ENCODE measurements around the gene NANOS3.

Gene NANOS3

GRCh38 chr19:13861392-13861713 is 15.6 kb upstream of the NANOS3 start:
- Histone ChIP-seq H3K27me3 (ENCODE audit: insufficient read depth, low read length) (peaks cover 11% of the 10 kb centered on the region; the same call in 1 of the 2 replicates), H3K9me3 (ENCODE audit: low read length) (no peaks in the 10 kb centered on the region), H3F3A (ENCODE audit: insufficient read depth, low read length) (no peaks in the 10 kb centered on the region), H3K27ac (ENCODE audit: low read depth, low read length, poor library complexity, severe bottlenecking) (no peak overlapping the region), H3K36me3 (ENCODE audit: insufficient read depth, low read length) (no peaks in the 10 kb centered on the region), H3K4me1 (ENCODE audit: insufficient read depth, low read length, severe bottlenecking) (peaks cover 6% of the 10 kb centered on the region), H3K4me2 (ENCODE audit: low read length) (no peak overlapping the region), H3K79me2 (ENCODE audit: insufficient read depth, low read length) (no peaks in the 10 kb centered on the region), H3K4me3 (ENCODE audit: low read depth, low read length, poor library complexity, severe bottlenecking) (no peak overlapping the region), H2AFZ (ENCODE audit: low read length) (no peak overlapping the region), H4K20me1 (ENCODE audit: insufficient read depth, low read length) (no peaks in the 10 kb centered on the region), H3K9me2 (ENCODE audit: low read depth, low read length) (no peaks in the 10 kb centered on the region), H3K9ac (ENCODE audit: low read length) (no peak overlapping the region)
- TF ChIP-seq CTCF (IDR thresholded peaks at IDR 0.05; ENCODE audit: low read length): no peak
- TF ChIP-seq EZH2 (IDR thresholded peaks at IDR 0.05; ENCODE audit: borderline replicate concordance, low read length): no peak

DNA sequence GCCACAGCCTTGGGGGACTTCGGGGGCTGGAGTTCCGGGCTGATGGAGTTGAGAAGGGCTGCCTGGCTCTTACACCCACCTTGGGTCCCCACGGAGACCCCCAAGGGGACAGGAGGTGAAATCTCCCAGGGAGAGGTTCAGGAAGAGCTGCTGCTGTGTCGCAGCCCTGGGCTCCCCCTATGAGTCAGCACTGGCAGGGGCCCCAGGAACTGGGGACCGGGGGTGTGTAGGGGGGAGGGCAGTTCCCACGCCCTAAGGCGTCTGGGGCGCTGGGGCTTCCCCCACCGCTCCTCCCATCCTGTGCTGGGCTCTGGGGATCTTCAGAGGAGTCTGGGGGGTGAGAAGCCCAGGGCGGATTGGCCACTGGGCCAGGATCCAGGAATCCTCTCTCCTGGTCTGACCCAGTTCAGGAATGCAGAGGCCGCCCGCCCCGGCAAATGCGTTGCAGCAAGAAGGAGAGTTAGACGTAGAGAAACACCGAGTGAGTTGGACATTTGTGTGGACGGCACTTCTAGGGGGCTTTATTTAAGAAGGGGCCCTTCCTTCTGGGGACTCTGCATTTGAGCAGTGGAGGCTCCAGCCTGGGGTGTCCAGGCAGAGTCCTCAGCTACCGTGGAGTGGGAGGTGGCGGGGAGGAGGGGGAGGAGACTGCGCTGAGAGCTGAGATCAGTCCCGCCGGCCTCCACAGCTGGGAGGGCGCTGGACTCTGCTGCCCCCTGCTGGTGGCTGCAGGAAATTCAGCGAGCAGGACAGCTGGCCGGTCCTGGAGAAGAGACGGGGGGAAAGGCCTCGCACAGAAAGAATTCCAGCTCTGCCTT is 15.0 kb upstream of the NANOS3 start:
- no peaks in the 10 kb centered on the region for H3K9me3 ChIP-seq (ENCODE audit: low read length)
- H3K4me1 ChIP-seq (ENCODE audit: insufficient read depth, low read length, severe bottlenecking): peaks cover 6% of the 10 kb centered on the region
- H4K20me1 ChIP-seq (ENCODE audit: insufficient read depth, low read length): no peaks in the 10 kb centered on the region
- peak overlapping the region; percentile 31 for H3K4me3 ChIP-seq (ENCODE audit: low read depth, low read length, poor library complexity, severe bottlenecking)
- TF ChIP-seq EZH2 (IDR thresholded peaks at IDR 0.05; ENCODE audit: borderline replicate concordance, low read length) (no peak), CTCF (IDR thresholded peaks at IDR 0.05; ENCODE audit: low read length) (peak; percentile 80)
- H3K9ac ChIP-seq (ENCODE audit: low read length): no peak overlapping the region
- H3K9me2 ChIP-seq (ENCODE audit: low read depth, low read length): no peaks in the 10 kb centered on the region
- H3K36me3 ChIP-seq (ENCODE audit: insufficient read depth, low read length): no peaks in the 10 kb centered on the region
- H3K79me2 ChIP-seq (ENCODE audit: insufficient read depth, low read length): no peaks in the 10 kb centered on the region
- peak overlapping the region; percentile 53 for H3K4me2 ChIP-seq (ENCODE audit: low read length)
- peaks cover 11% of the 10 kb centered on the region; the same call in 1 of the 2 replicates for H3K27me3 ChIP-seq (ENCODE audit: insufficient read depth, low read length)
- no peak overlapping the region for H2AFZ ChIP-seq (ENCODE audit: low read length)
- H3F3A ChIP-seq (ENCODE audit: insufficient read depth, low read length): no peaks in the 10 kb centered on the region
- no peak overlapping the region for H3K27ac ChIP-seq (ENCODE audit: low read depth, low read length, poor library complexity, severe bottlenecking)

DNA sequence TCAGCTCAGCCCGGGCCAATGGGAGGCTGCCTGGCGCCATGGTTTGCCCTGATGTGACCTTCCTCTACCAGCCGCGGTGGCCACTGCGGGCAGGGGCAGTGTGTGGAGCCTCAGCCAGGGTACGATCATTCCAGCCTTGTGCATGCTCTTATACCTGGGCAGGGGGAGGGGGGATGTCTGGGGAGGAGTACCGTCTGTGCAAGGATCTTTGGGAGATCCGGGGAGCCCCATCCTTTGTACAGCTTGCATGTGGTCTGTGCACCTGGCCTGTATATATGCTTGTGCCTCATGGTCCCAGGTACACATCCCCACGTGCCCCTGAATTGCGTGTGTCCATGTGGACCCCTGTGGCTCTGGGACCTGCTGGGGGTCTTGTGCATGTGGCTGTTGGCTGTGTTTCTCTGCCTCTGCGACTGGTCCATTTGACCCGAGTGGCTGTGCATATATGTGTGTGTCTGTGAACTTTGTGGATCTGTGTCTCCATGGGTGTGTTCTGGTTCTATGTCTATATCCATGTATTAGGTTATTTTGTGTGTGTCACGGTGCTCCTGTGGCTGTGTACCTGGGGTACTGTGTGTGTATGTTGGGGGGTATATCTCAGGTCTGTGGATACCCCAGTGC is 12.8 kb upstream of the NANOS3 start:
- no peak overlapping the region for H3K4me3 ChIP-seq (ENCODE audit: low read depth, low read length, poor library complexity, severe bottlenecking)
- H3K4me2 ChIP-seq (ENCODE audit: low read length): no peak overlapping the region
- no peaks in the 10 kb centered on the region for H3K9me3 ChIP-seq (ENCODE audit: low read length)
- H3K4me1 ChIP-seq (ENCODE audit: insufficient read depth, low read length, severe bottlenecking): peaks cover 6% of the 10 kb centered on the region
- H3K9me2 ChIP-seq (ENCODE audit: low read depth, low read length): no peaks in the 10 kb centered on the region
- no peak overlapping the region for H3K27ac ChIP-seq (ENCODE audit: low read depth, low read length, poor library complexity, severe bottlenecking)
- no peaks in the 10 kb centered on the region for H3F3A ChIP-seq (ENCODE audit: insufficient read depth, low read length)
- H3K36me3 ChIP-seq (ENCODE audit: insufficient read depth, low read length): no peaks in the 10 kb centered on the region
- TF ChIP-seq CTCF (IDR thresholded peaks at IDR 0.05; ENCODE audit: low read length) (no peak), EZH2 (IDR thresholded peaks at IDR 0.05; ENCODE audit: borderline replicate concordance, low read length) (no peak)
- H3K9ac ChIP-seq (ENCODE audit: low read length): no peak overlapping the region
- H3K79me2 ChIP-seq (ENCODE audit: insufficient read depth, low read length): no peaks in the 10 kb centered on the region
- H4K20me1 ChIP-seq (ENCODE audit: insufficient read depth, low read length): no peaks in the 10 kb centered on the region
- peaks cover 11% of the 10 kb centered on the region; the same call in 1 of the 2 replicates for H3K27me3 ChIP-seq (ENCODE audit: insufficient read depth, low read length)
- H2AFZ ChIP-seq (ENCODE audit: low read length): no peak overlapping the region
